Measurements from ENCODE around the gene AHDC1. TPM values are rescaled to one million over a fixed set of nuclear protein-coding genes. Genes with fewer than 3 reads are reported as not detected.

AHDC1 gene
- total RNA-seq, 3 donors from 2014 or later, result 13.7 to 58.6 (median 18.7) TPM

GRCh38 chr1:27589841-27590426 lies 14.0 kb downstream of the AHDC1 start:
- H3K36me3 ChIP-seq (ENCODE audit: low read depth), result no peaks in the 10 kb centered on the region
- no peaks in the 10 kb centered on the region for H3K9me3 ChIP-seq
- H3K4me3 ChIP-seq, result no peak overlapping the region
- peaks cover 12% of the 10 kb centered on the region for H3K4me1 ChIP-seq (ENCODE audit: low read depth)
- DNase-seq (no peak), ATAC-seq (peak; percentile 5)
- no peak for TF ChIP-seq CTCF (IDR thresholded peaks at IDR 0.05)
- intact Hi-C loops (cut with DNase I, micrococcal nuclease), result no loop called here

GRCh38 chr1:27589441-27589840 lies 14.5 kb downstream of the AHDC1 start:
- no peaks in the 10 kb centered on the region for H3K36me3 ChIP-seq (ENCODE audit: low read depth)
- ATAC-seq (no peak), DNase-seq (no peak)
- H3K4me1 ChIP-seq (ENCODE audit: low read depth), result peaks cover 12% of the 10 kb centered on the region
- no peak overlapping the region for H3K4me3 ChIP-seq
- no peak for TF ChIP-seq CTCF (IDR thresholded peaks at IDR 0.05)
- no peaks in the 10 kb centered on the region for H3K9me3 ChIP-seq
- intact Hi-C loops (cut with DNase I, micrococcal nuclease), result no loop called here

GRCh38 chr1:27588256-27589232 lies 15.4 kb downstream of the AHDC1 start:
- DNase-seq, result no peak

GRCh38 chr1:27585684-27586083 lies 18.3 kb downstream of the AHDC1 start:
- Histone ChIP-seq H3K36me3 (ENCODE audit: low read depth) (no peaks in the 10 kb centered on the region), H3K9me3 (no peaks in the 10 kb centered on the region), H3K4me1 (ENCODE audit: low read depth) (no peaks in the 10 kb centered on the region), H3K4me3 (no peak overlapping the region)
- no peak for DNase-seq
- TF ChIP-seq CTCF (IDR thresholded peaks at IDR 0.05), result no peak
- ATAC-seq, result no peak
- intact Hi-C loops (cut with DNase I, micrococcal nuclease), result no loop called here

More at GRCh38 chr1:27588256-27589232, 15.4 kb downstream of the AHDC1 start:
- ATAC-seq, result no peak
- no peaks in the 10 kb centered on the region for H3K36me3 ChIP-seq (ENCODE audit: low read depth)
- intact Hi-C loops (cut with DNase I, micrococcal nuclease), result no loop called here
- TF ChIP-seq CTCF (IDR thresholded peaks at IDR 0.05), result no peak
- no peak overlapping the region for H3K4me3 ChIP-seq
- peaks cover 12% of the 10 kb centered on the region for H3K4me1 ChIP-seq (ENCODE audit: low read depth)
- no peaks in the 10 kb centered on the region for H3K9me3 ChIP-seq

- intact Hi-C loops (cut with DNase I, micrococcal nuclease), result no loop called here
- Histone ChIP-seq H3K36me3 (ENCODE audit: low read depth) (no peaks in the 10 kb centered on the region), H3K9me3 (no peaks in the 10 kb centered on the region), H3K4me1 (ENCODE audit: low read depth) (no peaks in the 10 kb centered on the region), H3K4me3 (no peak overlapping the region)
- no peak for DNase-seq
- no peak for ATAC-seq
- no peak for TF ChIP-seq CTCF (IDR thresholded peaks at IDR 0.05)
Observed at GRCh38 chr1:27584453-27584852, 19.5 kb downstream of the AHDC1 start.
